COLO668 (cell line): ENCODE data around the gene ERBB4.

Source experiments
- DNase-seq: peaks from one replicate; lab custom pipeline; 2025; ENCODE audit not compliant: unreplicated experiment; lab: John Stamatoyannopoulos, UW

ERBB4 gene

DNA sequence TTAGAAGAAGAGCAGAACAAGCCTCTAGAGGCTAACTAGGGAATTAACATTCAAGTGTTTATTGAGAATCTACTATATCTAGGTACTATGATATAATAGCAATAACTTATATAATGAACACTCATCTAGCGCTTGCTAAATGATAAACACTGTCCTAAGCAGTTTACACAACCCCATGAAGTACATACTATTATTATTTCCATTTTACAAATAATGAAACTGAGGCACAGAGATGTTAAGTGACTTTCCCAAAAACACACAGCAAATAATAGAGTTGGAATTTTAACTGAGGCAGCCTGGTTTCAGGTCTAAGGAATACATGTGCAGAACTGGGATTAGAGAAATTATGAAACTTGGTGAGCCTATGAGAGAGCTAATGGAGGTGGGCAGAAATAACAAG, 1088.8 kb downstream of the ERBB4 start:
- DNase-seq: no peak

- no peak for DNase-seq
Measured at GRCh38 chr2:211447548-211447947, 1091.1 kb downstream of the ERBB4 start.

DNA sequence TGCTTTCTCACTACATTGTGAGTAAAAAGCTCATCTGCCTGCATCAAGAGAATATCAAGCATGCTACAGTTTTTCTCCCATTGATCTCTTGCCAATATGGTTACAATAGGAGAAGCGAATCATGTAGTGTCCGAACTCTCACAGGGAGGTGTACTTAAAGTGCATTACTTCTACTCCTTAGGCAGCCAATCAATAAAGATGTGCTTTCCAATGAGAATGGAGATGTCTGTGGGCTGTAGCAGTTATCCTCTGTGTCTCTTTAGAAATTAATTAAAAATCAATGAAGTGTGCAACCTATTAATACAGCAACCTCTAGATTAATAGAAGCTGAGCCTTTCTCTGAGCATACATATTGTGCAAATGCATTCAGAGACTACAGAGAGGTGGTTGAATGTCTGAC, 1098.5 kb downstream of the ERBB4 start:
- no peak for DNase-seq

DNA sequence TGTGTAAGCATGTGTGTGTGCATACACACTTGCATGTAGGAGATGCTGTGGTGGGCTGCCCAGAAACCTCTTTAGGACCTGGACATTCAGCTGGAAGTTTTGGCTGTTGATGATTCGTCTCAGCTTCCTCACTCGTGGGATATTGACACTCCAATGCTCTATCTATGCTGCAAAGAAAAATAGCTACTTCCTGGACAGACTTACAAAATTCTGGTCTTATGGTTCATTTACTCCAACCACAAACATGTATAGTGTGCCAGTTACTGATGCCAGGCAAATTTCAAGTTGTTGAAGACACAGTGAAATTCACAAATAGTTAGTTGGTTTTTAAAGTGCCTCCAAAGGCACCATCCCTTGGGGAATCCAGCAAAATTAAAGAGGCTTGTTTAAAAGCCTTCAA, 1099.6 kb downstream of the ERBB4 start:
- no peak for DNase-seq

DNA sequence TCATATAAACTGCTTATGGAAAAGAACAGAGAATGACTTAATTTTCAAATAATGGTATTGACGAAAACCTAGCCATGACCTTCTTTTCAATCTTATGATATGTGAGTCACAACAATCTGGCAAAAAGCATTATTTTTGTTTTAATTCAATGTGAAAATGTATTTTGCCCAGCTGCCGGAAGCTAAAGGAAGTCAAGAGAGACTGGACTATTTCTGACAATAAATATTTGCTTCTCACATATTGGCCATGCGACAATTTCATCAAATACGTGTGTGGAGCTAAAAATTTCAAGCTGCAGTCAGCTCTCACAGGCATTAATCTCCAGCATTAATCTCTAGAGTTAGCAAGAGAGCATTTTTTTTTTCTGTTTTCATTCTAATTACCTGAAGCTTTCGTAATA, 1101.2 kb downstream of the ERBB4 start:
- no peak for DNase-seq

DNA sequence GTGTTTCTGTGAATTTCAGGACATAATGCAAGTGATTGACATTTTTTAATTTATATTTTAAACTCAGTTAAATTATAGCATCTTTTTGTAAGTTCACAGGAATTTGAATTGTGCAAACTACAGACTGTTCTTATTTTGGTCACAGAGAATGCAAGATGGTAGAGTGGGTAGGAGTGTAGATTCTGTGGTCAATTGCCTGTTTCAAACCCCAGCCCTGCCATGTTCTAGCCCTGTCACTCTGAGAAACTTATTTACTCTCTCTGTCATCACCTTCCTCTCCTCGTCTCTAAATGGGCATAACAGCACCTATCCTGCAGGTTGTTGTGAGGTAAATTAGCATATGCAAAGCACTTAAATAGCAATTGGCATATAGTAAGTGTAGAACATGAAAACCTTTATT, 1102.4 kb downstream of the ERBB4 start:
- DNase-seq: no peak

GRCh38 chr2:211435331-211435730, 1103.3 kb downstream of the ERBB4 start:
- DNase-seq: no peak

DNA sequence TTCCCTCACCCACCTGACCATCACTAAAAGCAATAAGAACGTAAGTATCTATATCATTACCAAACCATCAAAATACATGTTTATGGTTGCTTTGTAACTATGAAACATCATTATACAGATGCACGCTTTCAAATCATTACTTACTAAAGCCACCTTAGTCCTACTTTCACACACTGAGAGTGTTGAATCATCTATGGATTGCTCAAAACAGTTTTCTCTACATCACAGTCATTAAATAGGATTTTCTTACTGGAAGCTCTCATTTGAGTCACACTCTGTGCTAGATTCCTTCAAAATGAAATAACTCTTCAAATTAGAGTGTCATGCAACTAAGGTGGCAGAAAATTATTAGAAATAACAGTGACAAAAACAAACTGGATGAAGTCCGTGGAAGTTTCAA, 1103.8 kb downstream of the ERBB4 start:
- no peak for DNase-seq

DNA sequence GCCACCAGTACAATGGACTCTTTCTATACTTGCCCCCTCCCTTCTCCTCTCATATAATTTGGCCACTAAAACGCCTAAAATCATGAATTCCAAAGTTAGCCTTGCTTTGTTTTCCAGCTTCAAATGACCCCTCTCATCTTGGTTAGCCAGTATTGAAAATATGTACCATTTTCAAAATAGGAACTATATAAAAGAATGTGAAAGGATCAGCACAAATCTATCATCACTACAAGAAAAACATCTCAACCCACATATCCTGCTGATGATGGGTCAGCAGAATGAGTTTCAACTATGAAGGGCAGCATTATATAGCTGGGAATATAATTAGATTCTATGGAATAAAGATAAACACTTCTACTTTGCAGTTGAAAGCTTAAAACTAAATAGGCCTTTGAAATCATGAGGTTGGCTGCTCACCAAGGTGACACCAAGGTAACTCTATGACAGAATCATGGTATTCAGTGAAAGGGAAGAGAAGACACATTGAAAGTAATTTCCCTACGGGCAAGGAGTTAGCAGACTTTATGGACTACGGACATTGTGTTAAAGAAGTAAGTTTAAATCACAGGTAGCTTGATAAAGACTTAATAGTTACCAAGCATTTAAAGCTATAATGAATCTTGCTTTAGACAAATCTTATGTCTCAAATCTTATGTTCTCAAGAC, 1109.2 kb downstream of the ERBB4 start:
- DNase-seq: no peak

DNA sequence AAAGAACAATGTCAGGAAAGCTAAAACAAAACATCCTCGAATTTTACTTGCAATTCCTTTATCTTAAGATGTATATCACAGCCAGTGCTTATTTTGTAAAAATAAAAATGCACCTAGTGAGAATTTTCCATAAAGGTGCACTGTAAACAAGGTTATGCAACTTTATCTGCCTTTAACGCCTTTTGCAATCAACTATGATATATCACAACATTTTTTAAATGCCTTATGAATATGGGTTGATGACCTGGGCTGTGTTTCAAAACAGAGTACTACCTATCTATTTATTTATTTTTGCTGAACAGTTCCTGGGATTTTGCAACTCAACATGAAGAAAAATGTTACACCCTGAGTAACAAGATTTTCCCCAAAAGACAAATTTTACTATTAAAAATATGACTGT, 1112.4 kb downstream of the ERBB4 start:
- DNase-seq: no peak

DNA sequence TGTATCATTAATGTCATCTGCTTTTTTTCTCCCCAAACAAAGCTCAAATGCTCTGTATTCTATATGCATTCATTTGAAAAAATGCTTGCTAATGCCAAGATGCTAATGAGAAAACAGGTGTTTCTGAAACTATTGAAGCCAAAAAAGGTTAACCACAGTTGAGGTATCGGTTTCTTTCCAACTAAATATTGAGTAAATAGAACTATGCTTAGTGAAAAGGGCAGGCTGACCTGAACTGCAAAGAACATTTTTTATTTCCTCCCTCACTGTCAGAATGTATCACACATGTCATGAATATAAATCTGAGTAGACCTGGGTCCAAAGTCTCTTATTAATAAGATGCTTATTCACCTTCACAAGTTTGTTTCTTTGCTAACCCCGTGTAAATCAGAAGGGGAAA, 1115.6 kb downstream of the ERBB4 start:
- no peak for DNase-seq

DNA sequence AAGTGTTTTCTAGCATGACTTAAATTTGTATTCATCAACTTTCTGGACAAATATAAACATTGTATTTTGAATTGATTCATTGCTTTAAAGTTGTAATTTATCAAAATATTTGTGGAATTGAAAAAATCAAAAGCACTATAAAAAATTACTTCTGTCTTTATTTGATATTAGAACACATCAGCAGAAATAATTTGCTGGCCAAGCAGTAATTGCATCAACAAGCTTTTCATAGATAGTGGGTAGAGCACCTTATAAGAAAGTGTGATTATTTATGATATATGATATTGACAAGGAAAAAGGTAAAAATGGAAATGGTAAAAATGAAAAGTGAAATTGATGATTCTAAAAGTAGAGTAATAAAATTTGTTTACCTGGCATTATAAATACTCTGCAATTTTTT, 1121.1 kb downstream of the ERBB4 start:
- DNase-seq: no peak

GRCh38 chr2:211416373-211416772, 1122.2 kb downstream of the ERBB4 start:
- no peak for DNase-seq

DNA sequence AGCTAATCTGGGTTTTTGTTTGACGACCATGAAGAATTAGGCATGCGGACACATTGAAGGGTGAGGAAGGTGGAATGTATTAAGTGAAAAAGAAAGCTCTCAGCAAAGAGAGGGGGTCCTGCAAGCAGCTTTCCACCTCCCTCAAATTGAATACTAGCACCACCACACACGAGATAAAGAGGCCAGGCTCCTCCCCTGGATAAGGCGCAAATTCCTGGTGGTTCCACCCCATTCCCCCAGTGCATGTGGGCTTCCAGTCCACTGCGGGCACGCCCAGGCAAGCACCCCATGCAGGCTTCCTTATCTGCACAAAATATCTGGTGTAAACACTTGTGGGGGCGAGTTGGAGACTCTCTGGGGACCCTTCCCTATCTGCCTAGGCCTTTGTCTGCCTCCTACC, 1124.9 kb downstream of the ERBB4 start:
- DNase-seq: no peak

GRCh38 chr2:211408483-211408891, 1130.1 kb downstream of the ERBB4 start:
- DNase-seq: no peak

GRCh38 chr2:211407076-211407475, 1131.5 kb downstream of the ERBB4 start:
- no peak for DNase-seq

DNA sequence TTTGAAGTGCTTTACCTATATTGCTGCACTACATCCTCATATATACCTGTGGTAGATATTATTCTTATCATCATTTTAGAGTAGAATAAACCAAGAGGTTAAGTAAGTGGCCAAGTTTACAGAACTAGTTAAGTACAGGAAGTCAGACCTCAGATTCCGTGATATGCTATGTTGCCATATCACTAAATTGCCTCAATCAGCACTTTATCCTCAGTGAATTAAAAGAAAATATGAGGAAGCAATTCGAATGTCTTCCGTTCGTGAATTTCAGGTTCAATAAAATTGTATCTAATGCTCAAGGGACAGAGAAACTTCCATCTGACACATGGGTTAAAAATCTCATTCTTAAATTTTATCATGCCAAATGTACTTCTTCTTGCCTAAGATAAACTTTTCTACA, 1133.6 kb downstream of the ERBB4 start:
- DNase-seq: no peak

GRCh38 chr2:211404098-211404497, 1134.5 kb downstream of the ERBB4 start:
- DNase-seq: no peak

DNA sequence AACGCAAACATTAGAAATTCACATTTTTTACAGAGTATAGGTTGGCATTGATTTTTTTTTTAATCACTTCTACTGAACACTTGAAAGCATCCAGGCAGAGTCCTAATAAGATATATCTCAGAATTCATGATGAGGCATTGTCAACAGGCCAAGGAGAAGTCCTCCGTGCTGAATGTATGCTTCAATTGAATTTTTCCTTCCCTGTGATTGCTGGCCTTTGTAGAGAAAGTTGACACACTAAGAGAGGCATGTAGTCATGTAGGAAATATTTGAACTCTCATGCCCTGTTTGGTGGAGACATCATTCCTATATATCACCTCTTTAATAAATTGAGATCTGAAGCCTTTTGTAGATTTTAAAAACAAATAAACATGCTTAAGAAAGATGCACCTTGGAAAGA, 1137.3 kb downstream of the ERBB4 start:
- DNase-seq: no peak

GRCh38 chr2:211397764-211398163, 1140.8 kb downstream of the ERBB4 start:
- no peak for DNase-seq

GRCh38 chr2:211396815-211397214, 1141.8 kb downstream of the ERBB4 start:
- DNase-seq: peak; percentile 43

- DNase-seq: no peak
Measured at GRCh38 chr2:211391189-211391567, 1147.4 kb downstream of the ERBB4 start.

- DNase-seq: no peak
Measured at GRCh38 chr2:211390536-211391188, 1147.9 kb downstream of the ERBB4 start.
